Measurements from ENCODE around the gene MOSMO. TPM values are rescaled to one million over a fixed set of nuclear protein-coding genes. Genes with fewer than 3 reads are reported as not detected.

The MOSMO gene
- total and polyA plus RNA-seq, 2 of the 13 experiments (the other 11 are each of a cell fraction or from before 2014, with no cell fraction given), result 26.7 to 32.6 TPM

DNA sequence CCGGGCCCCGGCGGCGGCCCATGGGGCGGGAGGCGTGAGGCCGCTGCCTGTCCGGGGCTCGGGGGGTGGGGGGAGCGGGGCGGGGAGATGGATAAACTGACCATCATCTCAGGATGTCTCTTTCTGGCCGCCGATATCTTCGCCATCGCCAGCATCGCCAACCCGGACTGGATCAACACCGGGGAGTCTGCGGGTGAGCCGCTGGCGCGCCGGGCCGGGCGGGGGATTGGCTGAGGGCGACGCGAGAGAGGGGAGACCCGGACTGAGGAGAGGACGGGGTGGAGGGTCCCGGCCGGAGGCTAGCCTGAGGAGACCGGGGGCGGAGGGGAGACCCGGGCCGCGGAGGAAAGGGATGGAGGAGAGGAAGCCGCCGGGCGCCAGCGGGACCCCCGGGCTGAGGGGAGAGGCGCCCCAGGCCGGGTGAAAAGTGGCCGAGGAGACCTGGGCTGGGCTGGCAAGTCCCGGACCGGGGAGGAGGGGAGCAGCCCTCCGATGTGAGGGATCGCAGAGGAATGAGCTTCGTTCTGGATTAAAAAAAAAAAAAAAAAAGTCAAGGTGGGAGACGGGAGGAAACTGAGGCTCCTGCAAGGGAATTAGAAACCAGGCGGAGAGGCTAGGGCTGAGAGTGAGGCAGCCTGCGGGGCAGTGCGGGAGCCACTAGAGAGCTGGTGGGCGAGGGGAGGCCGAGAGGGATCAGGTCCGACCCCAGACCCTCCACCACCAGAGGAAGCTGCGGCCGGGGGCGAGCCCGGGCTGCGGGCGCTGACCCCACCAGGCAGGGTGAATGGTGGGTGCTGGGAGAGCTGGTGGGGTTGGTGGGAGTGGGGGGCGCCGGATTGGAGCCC, 526 bp downstream of the MOSMO start (continued):
- TF ChIP-seq CCAR2 (optimal IDR thresholded peaks at IDR 0.05; ENCODE audit: low read depth, low read length), result no peak
- peak; percentile 69; the same call in 1 of the 2 replicates for TF ChIP-seq KMT2A (CRISPR knock-in tag; IDR thresholded peaks at IDR 0.05)
- TF ChIP-seq, protein P1, sequence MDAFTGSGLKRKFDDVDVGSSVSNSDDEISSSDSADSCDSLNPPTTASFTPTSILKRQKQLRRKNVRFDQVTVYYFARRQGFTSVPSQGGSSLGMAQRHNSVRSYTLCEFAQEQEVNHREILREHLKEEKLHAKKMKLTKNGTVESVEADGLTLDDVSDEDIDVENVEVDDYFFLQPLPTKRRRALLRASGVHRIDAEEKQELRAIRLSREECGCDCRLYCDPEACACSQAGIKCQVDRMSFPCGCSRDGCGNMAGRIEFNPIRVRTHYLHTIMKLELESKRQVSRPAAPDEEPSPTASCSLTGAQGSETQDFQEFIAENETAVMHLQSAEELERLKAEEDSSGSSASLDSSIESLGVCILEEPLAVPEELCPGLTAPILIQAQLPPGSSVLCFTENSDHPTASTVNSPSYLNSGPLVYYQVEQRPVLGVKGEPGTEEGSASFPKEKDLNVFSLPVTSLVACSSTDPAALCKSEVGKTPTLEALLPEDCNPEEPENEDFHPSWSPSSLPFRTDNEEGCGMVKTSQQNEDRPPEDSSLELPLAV (CRISPR knock-in tag; conservative IDR thresholded peaks at IDR 0.05; ENCODE audit: low read depth), result no peak
- TF ChIP-seq ZNF224 (CRISPR knock-in tag; IDR thresholded peaks at IDR 0.05), result 0 out of 2 replicates have a peak, but pooled peaks have one; percentile 4
- no peak for TF ChIP-seq PPARG (CRISPR knock-in tag; conservative IDR thresholded peaks at IDR 0.05)
- no peak for TF ChIP-seq TBX3 (IDR thresholded peaks at IDR 0.05; ENCODE audit: borderline replicate concordance)
- TF ChIP-seq GZF1 (CRISPR knock-in tag; IDR thresholded peaks at IDR 0.05), result peak; percentile 59; the same call in 1 of the 2 replicates
- no peak for TF ChIP-seq ZNF678 (CRISPR knock-in tag; IDR thresholded peaks at IDR 0.05)
- TF ChIP-seq TAF1 (CRISPR knock-in tag; IDR thresholded peaks at IDR 0.05), result no peak
- TF ChIP-seq REPIN1 (CRISPR knock-in tag; IDR thresholded peaks at IDR 0.05; ENCODE audit: borderline replicate concordance, low read depth), result no peak; the same call in 1 of the 2 replicates
- TF ChIP-seq, protein P2, sequence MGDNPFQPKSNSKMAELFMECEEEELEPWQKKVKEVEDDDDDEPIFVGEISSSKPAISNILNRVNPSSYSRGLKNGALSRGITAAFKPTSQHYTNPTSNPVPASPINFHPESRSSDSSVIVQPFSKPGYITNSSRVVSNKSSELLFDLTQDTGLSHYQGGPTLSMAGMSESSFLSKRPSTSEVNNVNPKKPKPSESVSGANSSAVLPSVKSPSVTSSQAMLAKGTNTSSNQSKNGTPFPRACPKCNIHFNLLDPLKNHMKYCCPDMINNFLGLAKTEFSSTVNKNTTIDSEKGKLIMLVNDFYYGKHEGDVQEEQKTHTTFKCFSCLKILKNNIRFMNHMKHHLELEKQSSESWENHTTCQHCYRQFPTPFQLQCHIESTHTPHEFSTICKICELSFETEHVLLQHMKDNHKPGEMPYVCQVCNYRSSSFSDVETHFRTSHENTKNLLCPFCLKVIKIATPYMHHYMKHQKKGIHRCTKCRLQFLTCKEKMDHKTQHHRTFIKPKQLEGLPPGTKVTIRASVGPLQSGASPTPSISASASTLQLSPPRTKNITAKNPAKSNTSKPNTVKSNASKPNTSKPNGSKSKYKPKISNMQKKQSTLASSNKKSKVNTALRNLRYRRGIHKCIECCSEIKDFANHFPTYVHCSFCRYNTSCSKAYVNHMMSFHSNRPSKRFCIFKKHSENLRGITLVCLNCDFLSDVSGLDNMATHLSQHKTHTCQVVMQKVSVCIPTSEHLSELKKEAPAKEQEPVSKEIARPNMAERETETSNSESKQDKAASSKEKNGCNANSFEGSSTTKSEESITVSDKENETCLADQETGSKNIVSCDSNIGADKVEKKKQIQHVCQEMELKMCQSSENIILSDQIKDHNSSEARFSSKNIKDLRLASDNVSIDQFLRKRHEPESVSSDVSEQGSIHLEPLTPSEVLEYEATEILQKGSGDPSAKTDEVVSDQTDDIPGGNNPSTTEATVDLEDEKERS (CRISPR knock-in tag; IDR thresholded peaks at IDR 0.05), result 0 out of 2 replicates have a peak, but pooled peaks have one; percentile 48
- TF ChIP-seq SMARCC2 (IDR thresholded peaks at IDR 0.05), result no peak
- no peak for TF ChIP-seq ZNF569 (CRISPR knock-in tag; IDR thresholded peaks at IDR 0.05; ENCODE audit: borderline replicate concordance)
- no peak for TF ChIP-seq MAFK (conservative IDR thresholded peaks at IDR 0.05 in 1 of 2, IDR thresholded peaks at IDR 0.05 in 1 of 2; ENCODE audit: low read length in 2 of 2)
- TF ChIP-seq CCDC6 (CRISPR knock-in tag; IDR thresholded peaks at IDR 0.05), result no peak
- TF ChIP-seq ZBTB21 (CRISPR knock-in tag; IDR thresholded peaks at IDR 0.05), result no peak
- TF ChIP-seq ZFYVE20 (CRISPR knock-in tag; IDR thresholded peaks at IDR 0.05; ENCODE audit: borderline replicate concordance, low read depth), result no peak
- TF ChIP-seq NFKB2 (CRISPR knock-in tag; IDR thresholded peaks at IDR 0.05; ENCODE audit: borderline replicate concordance), result peak; percentile 56; the same call in 1 of the 2 replicates
- no peak for TF ChIP-seq IRF1 (CRISPR knock-in tag; IDR thresholded peaks at IDR 0.05; ENCODE audit: low read depth)
- TF ChIP-seq NR2F2 (IDR thresholded peaks at IDR 0.05; ENCODE audit: borderline replicate concordance, low read depth), result no peak
- no peak for TF ChIP-seq YY1 (IDR thresholded peaks at IDR 0.05; ENCODE audit: insufficient read depth, insufficient replicate concordance, low read depth, low read length)
- no peak for TF ChIP-seq ERF (CRISPR knock-in tag; IDR thresholded peaks at IDR 0.05)
- no peak for TF ChIP-seq ADNP (CRISPR knock-in tag; IDR thresholded peaks at IDR 0.05)
- TF ChIP-seq TBX2 (CRISPR knock-in tag; IDR thresholded peaks at IDR 0.05; ENCODE audit: borderline replicate concordance), result no peak; the same call in 1 of the 2 replicates
- TF ChIP-seq ZNF547 (CRISPR knock-in tag; IDR thresholded peaks at IDR 0.05), result no peak

Measured in HepG2 (cell line).